SIG-M5 (cell line): Measurements from ENCODE around the gene PAQR4.

Experiments
- DNase-seq: peaks from one replicate; lab custom pipeline; 2025; lab: John Stamatoyannopoulos, UW

PAQR4 gene

DNA sequence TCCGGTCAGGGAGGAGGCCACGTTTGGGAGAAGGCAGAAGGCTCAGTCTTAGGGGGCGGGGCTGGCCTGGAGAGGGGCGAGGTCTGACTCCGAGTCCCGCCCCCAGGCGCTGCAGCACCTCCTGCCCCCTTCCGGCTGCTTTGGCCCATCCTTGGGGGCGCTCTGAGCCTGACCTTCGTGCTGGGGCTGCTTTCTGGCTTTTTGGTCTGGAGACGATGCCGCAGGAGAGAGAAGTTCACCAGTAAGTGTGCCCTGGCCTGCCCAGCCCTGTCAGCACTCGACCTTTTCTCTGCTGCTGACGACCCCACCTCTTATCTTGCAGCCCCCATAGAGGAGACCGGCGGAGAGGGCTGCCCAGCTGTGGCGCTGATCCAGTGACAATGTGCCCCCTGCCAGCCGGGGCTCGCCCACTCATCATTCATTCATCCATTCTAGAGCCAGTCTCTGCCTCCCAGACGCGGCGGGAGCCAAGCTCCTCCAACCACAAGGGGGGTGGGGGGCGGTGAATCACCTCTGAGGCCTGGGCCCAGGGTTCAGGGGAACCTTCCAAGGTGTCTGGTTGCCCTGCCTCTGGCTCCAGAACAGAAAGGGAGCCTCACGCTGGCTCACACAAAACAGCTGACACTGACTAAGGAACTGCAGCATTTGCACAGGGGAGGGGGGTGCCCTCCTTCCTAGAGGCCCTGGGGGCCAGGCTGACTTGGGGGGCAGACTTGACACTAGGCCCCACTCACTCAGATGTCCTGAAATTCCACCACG, 52.5 kb downstream of the PAQR4 start:
- DNase-seq = no peak

DNA sequence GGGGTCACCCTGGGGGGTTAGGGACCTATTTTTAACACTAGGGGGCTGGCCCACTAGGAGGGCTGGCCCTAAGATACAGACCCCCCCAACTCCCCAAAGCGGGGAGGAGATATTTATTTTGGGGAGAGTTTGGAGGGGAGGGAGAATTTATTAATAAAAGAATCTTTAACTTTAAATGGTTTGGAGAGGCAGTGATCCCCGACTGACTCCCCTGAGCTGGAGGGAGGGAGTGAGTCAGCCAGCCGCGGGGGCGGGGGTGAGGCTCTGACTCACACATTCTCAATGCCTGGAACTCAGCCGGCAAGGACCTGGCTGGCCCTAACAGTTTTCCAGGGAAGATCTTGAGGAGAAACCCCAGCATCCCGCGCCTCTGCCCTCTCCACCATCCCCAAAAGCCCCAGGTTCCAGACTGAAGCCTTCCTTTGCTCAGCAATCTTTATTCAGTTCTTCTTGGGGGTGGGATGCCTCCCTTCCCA, 53.1 kb downstream of the PAQR4 start:
- no peak for DNase-seq

DNA sequence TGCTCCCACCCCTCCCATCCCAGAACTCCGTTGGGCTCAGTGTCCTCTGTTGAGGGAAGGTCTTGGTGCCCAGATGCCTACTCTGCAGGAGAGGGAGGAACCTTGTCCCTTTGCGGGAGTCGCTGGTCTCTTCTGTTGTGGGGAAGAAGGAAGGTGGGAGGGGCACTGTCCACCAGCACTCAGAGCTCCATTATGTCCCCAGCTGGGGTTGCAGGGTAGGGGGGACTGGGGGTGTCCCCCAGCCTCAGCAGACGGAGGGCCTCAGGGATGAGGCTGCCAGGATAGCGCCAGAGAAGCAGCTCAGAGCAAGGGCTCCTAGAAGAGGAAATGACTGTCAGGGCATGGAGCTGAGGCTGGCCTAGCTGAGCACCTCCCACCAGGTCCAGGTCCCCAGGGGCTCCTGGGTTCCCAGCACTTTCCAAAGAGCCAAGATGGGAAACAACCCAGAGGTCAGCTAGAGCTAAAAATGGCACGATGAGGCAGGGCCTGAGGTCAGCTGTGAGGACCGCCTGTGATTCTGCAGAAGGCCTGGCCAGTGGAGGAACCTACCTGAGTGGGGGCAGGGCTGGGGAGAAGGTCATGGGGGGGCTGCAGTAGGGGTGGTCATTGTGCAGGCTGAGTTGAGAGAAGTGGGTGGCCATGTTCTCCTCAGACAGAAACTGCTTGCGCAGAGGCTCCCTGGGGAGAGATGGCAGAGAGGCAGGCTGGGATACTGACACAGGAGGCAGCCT, 53.7 kb downstream of the PAQR4 start:
- DNase-seq = no peak
